ENCODE results near the gene TDRKH. TPM values are rescaled to one million over a fixed set of nuclear protein-coding genes. Genes with fewer than 3 reads are reported as not detected.

TDRKH gene
- total and polyA plus RNA-seq, 2 of the 13 experiments (the other 11 are each of a cell fraction or from before 2014, with no cell fraction given): 3.9 to 5.4 TPM

GRCh38 chr1:151834239-151834638 is 43.9 kb upstream of the TDRKH start (continued):
- TF ChIP-seq, protein P1, sequence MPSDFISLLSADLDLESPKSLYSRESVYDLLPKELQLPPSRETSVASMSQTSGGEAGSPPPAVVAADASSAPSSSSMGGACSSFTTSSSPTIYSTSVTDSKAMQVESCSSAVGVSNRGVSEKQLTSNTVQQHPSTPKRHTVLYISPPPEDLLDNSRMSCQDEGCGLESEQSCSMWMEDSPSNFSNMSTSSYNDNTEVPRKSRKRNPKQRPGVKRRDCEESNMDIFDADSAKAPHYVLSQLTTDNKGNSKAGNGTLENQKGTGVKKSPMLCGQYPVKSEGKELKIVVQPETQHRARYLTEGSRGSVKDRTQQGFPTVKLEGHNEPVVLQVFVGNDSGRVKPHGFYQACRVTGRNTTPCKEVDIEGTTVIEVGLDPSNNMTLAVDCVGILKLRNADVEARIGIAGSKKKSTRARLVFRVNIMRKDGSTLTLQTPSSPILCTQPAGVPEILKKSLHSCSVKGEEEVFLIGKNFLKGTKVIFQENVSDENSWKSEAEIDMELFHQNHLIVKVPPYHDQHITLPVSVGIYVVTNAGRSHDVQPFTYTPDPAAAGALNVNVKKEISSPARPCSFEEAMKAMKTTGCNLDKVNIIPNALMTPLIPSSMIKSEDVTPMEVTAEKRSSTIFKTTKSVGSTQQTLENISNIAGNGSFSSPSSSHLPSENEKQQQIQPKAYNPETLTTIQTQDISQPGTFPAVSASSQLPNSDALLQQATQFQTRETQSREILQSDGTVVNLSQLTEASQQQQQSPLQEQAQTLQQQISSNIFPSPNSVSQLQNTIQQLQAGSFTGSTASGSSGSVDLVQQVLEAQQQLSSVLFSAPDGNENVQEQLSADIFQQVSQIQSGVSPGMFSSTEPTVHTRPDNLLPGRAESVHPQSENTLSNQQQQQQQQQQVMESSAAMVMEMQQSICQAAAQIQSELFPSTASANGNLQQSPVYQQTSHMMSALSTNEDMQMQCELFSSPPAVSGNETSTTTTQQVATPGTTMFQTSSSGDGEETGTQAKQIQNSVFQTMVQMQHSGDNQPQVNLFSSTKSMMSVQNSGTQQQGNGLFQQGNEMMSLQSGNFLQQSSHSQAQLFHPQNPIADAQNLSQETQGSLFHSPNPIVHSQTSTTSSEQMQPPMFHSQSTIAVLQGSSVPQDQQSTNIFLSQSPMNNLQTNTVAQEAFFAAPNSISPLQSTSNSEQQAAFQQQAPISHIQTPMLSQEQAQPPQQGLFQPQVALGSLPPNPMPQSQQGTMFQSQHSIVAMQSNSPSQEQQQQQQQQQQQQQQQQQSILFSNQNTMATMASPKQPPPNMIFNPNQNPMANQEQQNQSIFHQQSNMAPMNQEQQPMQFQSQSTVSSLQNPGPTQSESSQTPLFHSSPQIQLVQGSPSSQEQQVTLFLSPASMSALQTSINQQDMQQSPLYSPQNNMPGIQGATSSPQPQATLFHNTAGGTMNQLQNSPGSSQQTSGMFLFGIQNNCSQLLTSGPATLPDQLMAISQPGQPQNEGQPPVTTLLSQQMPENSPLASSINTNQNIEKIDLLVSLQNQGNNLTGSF (CRISPR knock-in tag; IDR thresholded peaks at IDR 0.05): no peak
- TF ChIP-seq TBX3 (IDR thresholded peaks at IDR 0.05; ENCODE audit: borderline replicate concordance) (no peak), EHMT2 (IDR thresholded peaks at IDR 0.05; ENCODE audit: borderline replicate concordance, low read depth, low read length) (no peak), CENPX (CRISPR knock-in tag; IDR thresholded peaks at IDR 0.05) (no peak), SP140L (CRISPR knock-in tag; IDR thresholded peaks at IDR 0.05; ENCODE audit: borderline replicate concordance) (no peak), TFE3 (CRISPR knock-in tag; IDR thresholded peaks at IDR 0.05) (no peak), ZNF792 (CRISPR knock-in tag; IDR thresholded peaks at IDR 0.05) (no peak), ZNF609 (CRISPR knock-in tag; IDR thresholded peaks at IDR 0.05; ENCODE audit: borderline replicate concordance) (no peak), ZNF225 (CRISPR knock-in tag; IDR thresholded peaks at IDR 0.05) (no peak), ZNF510 (CRISPR knock-in tag; IDR thresholded peaks at IDR 0.05; ENCODE audit: low read depth) (no peak), ZNF703 (CRISPR knock-in tag; IDR thresholded peaks at IDR 0.05; ENCODE audit: borderline replicate concordance) (no peak), TP53 (CRISPR knock-in tag; conservative IDR thresholded peaks at IDR 0.05) (no peak), KLF9 (CRISPR knock-in tag; IDR thresholded peaks at IDR 0.05; ENCODE audit: low read depth) (no peak), HCFC1 (IDR thresholded peaks at IDR 0.05; ENCODE audit: low read depth, low read length) (no peak), ZNF557 (CRISPR knock-in tag; IDR thresholded peaks at IDR 0.05) (no peak), CCDC6 (CRISPR knock-in tag; IDR thresholded peaks at IDR 0.05) (no peak), ZNF101 (CRISPR knock-in tag; IDR thresholded peaks at IDR 0.05; ENCODE audit: borderline replicate concordance, low read depth) (no peak)
- TF ChIP-seq, protein P2, sequence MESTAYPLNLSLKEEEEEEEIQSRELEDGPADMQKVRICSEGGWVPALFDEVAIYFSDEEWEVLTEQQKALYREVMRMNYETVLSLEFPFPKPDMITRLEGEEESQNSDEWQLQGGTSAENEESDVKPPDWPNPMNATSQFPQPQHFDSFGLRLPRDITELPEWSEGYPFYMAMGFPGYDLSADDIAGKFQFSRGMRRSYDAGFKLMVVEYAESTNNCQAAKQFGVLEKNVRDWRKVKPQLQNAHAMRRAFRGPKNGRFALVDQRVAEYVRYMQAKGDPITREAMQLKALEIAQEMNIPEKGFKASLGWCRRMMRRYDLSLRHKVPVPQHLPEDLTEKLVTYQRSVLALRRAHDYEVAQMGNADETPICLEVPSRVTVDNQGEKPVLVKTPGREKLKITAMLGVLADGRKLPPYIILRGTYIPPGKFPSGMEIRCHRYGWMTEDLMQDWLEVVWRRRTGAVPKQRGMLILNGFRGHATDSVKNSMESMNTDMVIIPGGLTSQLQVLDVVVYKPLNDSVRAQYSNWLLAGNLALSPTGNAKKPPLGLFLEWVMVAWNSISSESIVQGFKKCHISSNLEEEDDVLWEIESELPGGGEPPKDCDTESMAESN (CRISPR knock-in tag; conservative IDR thresholded peaks at IDR 0.05): no peak
